GM18858 (cell line): Measurements from ENCODE around the gene KRTAP5-9.
"Not testable (repeated sequence)": the region's sequence is repeated elsewhere in the genome, so short reads cannot be mapped to it uniquely, and the experiment has no call there.

ENCODE experiments used
- ATAC-seq: cut with Tn5 transposase; IDR thresholded peaks from one replicate; pipeline ENCODE4 v1.9.1; 2021; ENCODE audit not compliant: unreplicated experiment

KRTAP5-9 gene

DNA sequence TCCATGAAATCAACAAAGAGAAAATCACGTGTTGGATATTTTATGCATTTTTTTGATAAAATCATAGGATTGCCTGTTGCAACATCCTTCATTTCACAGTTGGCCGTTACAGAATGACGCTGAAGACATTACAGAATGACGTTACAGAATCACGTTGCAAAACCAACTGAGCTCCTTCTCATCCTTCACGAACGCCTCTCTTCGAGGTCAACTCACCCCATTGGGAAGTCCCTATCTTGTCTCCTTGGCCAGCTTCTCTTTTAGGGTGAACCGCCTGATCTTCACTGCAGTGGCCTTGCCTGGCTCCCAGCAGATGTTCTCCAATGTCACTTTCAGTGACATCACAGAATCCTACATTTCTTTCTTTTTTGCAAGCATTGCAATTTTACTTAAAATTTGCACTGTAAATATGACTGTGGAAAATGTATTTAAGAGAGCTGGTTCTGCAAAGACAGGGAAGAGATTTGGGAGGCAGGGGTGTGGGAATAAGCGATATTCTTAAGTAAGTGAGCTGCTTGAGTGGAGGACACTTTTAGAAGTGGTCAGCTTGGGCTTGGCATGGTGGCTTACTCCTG lies 16.1 kb upstream of the KRTAP5-9 start:
- no peak for ATAC-seq

GRCh38 chr11:71534711-71535608 lies 13.3 kb upstream of the KRTAP5-9 start:
- ATAC-seq, result not testable (repeated sequence)

DNA sequence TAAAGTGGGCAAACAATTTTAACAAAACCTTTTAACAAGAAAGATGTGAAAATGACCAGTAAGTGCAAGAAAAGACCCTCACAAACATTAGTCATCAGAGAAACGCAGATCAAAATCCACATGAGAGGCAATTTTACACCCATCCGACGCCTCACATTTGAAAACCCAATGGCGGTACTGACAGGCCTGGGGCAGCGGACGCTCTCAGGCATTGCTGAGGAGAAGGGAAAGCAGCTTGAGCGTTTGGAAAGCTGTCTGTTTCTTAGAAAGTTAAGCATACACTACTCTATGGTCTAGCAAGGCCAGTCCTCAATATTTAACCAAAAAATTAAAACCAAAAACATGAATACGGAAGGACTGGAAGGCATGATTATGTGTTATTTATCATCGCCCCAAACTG lies 12.4 kb upstream of the KRTAP5-9 start:
- no peak for ATAC-seq

DNA sequence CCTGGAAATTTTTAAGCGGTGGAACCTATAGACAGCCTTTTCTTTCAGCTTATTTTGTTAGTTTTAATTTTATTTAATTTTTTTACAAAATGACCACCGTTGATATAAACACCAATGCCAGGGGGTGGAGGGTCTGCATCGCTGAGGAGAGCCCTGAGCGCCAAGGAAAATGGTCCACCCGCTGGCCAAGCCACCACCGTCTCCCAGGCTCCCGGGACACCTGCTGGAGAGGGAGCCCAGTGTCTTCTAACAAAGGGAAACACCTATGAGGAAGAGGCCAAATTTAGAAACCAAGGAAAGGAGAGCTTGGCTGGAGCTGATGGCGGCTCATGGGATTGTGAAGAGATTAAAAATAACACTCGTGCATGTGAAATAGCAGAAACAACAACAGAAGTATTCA lies 10.7 kb upstream of the KRTAP5-9 start:
- ATAC-seq, result no peak

GRCh38 chr11:71537977-71538665 lies 10.1 kb upstream of the KRTAP5-9 start, which contains the start of gene KRTAP5-8:
TSS of gene KRTAP5-8 (plus strand) at chr11:71538025. CDS start at chr11:71538056, 31 bp downstream.
- not testable (repeated sequence) for ATAC-seq

DNA sequence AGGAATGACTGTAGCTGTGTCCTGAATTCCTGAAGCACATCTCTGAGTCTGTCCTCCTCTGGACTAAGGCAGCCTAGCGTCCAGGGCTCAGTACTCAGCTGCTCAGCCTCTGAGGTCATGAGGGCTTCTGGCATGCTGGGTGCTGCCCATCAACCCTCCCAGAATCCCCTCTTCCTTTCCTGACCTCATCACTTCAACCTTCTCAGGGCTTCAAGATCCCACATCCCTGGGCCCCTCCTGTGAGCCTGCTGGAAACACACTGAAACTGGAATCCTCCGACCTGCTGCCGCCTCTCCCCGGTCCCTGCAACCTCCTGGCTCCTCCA lies 9.6 kb upstream of the KRTAP5-9 start:
- ATAC-seq, result no peak

DNA sequence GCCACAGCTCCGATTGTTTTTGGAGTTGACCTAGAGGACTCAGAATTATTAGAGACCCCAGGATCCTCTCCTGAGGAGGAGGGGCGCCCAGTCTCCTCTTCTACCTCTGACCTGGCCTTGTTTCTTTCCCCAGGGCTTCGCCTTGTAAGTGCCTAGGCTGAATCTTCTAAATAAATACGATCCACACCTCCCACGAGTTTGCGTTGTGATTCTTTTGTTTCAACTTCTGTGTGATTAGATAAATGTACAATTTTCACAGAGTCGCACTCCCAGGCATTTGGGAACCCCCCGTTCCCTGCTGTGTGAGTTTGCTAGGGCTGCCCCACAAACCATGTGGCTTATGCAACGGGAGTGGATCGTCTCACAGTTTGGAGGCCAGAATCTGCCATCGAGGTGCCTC lies 9.2 kb upstream of the KRTAP5-9 start:
- no peak for ATAC-seq

DNA sequence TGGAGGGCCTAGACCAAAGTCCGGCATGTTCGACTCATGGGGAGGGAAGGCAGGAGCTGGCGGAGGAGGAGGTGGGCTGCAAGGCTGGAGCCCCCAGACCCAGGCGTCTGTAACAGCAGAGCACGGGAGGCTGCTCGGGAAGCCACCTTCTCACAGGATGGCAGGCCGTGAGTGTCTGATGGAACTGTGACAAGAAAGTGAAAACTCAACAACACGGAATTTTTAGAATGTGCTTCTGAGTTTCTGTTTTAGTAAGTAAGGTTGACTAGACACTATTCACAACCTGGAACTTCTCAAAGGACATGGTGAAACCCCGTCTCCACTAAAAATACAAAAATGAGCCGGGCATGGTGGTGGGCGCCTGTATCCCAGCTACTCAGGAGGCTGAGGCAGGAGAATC lies 8.2 kb upstream of the KRTAP5-9 start:
- not testable (repeated sequence) for ATAC-seq

DNA sequence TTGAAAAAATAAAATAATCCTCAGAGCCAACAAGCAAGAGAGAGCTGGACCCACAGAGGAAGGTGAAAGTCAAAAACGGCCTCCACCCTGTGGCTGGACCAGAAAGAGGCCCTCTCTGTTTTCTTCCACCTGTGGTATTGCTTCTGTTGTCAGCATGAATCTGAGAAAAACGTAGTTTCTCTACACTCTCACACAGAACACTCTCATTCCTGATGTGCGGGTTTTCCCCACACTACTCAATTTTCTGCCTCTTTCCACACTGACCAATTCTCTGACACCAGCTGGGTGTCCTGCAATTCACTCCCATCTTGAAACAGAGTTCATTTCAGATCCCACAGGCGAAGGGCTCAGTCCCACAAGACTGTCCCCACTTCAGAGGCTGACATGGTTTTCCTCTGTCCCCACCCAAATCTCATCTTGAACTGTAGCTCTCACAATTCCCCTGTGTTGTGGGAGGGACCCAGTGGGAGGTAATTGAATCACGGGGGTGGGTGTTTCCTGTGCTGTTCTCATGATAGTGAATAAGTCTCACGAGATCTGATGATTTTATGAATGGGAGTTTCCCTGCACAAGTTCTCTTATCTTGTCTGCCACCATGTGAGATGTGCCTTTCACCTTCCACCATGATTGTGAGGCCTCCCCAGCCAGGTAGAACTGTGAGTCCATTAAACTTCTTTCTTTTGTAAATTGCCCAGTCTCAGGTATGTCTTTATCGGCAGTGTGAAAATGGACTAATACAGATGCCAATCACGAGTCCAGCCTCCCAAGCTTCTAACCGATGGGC lies 7.5 kb upstream of the KRTAP5-9 start:
- not testable (repeated sequence) for ATAC-seq

DNA sequence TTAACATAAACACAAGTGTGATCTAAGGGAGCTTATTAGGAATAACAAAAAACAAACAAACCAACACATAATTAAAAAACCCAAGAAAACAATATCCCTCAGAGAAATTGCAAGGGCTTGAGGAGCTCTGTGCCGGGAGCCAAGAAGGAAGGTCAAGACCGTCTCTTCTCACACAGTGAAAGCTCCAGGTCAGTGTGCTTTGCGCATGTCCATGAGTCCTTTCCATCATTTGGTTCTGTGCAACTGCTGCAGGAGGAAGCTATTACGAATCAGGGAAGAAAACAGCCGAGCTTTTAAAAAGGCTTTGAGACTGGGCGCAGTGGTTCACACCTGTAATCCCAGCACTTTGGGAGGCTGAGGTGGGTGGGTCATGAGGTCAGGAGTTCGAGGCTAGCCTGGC lies 5.8 kb upstream of the KRTAP5-9 start:
- no peak for ATAC-seq

- ATAC-seq, result no peak
Measured at GRCh38 chr11:71542879-71543777, 5.1 kb upstream of the KRTAP5-9 start.

DNA sequence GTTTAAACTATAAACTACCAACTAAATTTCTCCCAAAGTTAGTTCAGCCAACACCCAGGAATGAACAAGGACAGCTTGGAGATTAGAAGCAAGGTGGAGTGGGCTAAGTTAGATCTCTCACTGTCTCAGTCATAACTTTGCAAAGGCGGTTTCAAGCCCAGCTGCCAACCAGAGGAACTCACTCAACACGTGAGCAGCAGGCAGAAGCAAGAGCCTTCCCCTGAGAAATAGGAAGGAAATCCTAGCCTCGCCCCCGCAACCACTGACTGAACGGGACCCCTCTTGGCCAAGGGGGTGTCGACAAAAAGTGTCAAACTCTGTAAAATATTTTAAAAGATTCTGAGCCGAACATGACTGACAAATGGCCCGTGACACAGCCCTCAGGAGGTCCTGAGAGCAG lies 4.4 kb upstream of the KRTAP5-9 start:
- ATAC-seq, result no peak

DNA sequence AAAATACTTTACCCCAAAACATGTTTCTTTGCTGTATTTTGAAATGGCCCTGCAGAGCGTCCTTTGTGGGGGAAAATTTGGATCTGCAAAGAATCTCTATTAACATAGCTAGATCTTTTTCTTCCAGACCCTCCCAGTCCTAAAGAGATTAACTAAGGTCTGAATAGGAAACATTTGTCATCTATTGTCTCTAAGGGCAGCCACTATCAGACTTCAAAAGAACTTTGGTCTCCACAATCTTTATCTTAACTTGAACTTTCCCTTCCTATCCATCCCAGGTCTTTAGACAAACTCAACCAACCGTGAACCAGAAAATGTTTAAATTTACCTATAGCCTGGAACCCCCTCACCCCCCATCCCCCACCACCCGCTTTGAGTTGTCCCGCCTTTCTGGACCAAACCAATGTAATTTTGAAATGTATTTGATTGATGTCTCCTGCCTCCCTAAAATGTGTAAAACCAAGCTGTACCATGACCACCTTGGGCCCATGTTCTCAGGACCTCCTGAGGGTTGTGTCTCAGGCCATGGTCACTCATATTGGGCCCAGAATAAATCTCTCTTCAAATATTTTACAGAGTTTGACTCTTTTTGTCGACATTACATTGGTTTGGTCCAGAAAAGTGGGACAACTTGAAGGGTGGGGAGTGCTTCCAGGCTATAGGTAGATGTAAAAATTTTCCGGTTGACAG lies 3.5 kb upstream of the KRTAP5-9 start:
- no peak for ATAC-seq

- no peak for ATAC-seq
Measured at GRCh38 chr11:71545405-71545966, 2.7 kb upstream of the KRTAP5-9 start.

DNA sequence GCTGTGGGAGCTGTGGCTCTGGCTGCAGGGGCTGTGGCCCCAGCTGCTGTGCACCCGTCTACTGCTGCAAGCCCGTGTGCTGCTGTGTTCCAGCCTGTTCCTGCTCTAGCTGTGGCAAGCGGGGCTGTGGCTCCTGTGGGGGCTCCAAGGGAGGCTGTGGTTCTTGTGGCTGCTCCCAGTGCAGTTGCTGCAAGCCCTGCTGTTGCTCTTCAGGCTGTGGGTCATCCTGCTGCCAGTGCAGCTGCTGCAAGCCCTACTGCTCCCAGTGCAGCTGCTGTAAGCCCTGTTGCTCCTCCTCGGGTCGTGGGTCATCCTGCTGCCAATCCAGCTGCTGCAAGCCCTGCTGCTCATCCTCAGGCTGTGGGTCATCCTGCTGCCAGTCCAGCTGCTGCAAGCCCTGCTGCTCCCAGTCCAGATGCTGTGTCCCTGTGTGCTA lies 514 bp downstream of the KRTAP5-9 start:
- no peak for ATAC-seq

DNA sequence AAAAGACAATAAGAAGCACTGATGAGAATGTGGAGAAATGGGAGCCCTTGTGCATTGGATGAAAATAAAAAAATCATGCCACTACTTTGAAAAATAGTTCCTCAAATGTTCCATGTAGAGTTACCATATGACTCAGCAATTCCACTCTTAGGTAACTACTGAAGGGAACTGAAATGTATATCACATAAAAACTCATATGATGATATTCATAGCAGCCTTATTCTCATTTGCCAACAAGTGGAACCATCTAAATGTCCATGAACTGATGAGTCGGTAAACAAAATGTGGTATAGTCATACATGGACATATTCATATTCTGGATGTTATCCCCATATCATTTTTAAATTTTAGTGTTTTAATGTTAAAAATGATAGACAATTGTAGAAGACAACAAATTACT lies 3.5 kb downstream of the KRTAP5-9 start:
- ATAC-seq, result no peak

- no peak for ATAC-seq
Measured at GRCh38 chr11:71554996-71555395, 6.8 kb downstream of the KRTAP5-9 start.

- ATAC-seq, result no peak
Measured at GRCh38 chr11:71555508-71555907, 7.3 kb downstream of the KRTAP5-9 start.

DNA sequence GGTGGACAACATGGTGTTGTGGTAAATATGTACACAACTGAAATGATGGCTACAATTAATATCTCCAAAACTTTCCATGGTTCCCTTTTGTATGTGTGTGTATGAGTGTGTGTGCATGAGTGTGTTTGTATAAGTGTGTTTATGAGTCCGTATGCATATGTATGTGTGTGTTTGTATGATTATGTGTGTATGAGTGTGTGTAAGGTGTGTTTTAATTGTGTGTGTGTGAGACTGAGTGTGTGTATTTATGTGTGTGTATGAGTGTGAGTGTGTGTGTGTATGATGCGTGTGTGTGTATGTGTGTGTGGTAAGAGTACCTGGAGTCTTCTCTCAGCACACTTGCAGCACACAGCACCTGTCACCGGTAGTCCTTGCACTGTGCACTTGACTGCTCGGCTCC lies 7.8 kb downstream of the KRTAP5-9 start:
- no peak for ATAC-seq
